SJCRH30 (cell line): Measurements from ENCODE around the gene GOLGA6L1. TPM values are rescaled to one million over a fixed set of nuclear protein-coding genes. Genes with fewer than 3 reads are reported as not detected.

Source experiments
- total RNA-seq: library from RNA; depleted of rRNA; stranded (reverse); fragments of >200 nt; shearing (Covaris generic); gene quantifications from 2 replicates; pipeline ENCODE4 v1.2.3, GENCODE V29; 2014; rRNA removed

Gene GOLGA6L1
- total RNA-seq, 1 experiment from 2014 or later: not detected

Other genes starting within 250 kb of the GOLGA6L1 start
- 58.7 and 60.6 TPM in 2 replicates for gene CYFIP1, start 156.5 kb downstream of the GOLGA6L1 start, total RNA-seq
- gene TUBGCP5, start 97.3 kb downstream of the GOLGA6L1 start, total RNA-seq: 16.8 and 23.1 TPM in 2 replicates
- gene GOLGA6L26, start 197.4 kb upstream of the GOLGA6L1 start, total RNA-seq: not detected in 2 replicates
- gene GOLGA8S, start 217.9 kb upstream of the GOLGA6L1 start, total RNA-seq: 0.02 TPM in 1 of 2 replicates, not detected in the other